Measurements from ENCODE around the gene CLDN2. TPM values are rescaled to one million over a fixed set of nuclear protein-coding genes. Genes with fewer than 3 reads are reported as not detected.

Gene CLDN2
- total and polyA plus RNA-seq, 2 of the 13 experiments (the other 11 are each of a cell fraction or from before 2014, with no cell fraction given), result 1.3 to 1.5 TPM

GRCh38 chrX:106906361-106906760 is 13.8 kb upstream of the CLDN2 start:
- H3K9me3 ChIP-seq (ENCODE audit: low read length), result no peaks in the 10 kb centered on the region
- in situ Hi-C loops (cut with HindIII; ENCODE audit: extremely low pct_ligation_motif_present, low pct_unique_long_range_greater_than_20kb) (no loop called here), intact Hi-C loops (cut with micrococcal nuclease; ENCODE audit: unreplicated experiment) (no loop called here)
- H3K36me3 ChIP-seq (replicated peaks in 1 of 2; ENCODE audit: control insufficient read depth in 1 of 2, insufficient read depth in 2 of 2, low read length in 2 of 2), result no peaks in the 10 kb centered on the region
- no peak overlapping the region for H3K4me2 ChIP-seq (ENCODE audit: low read depth, low read length)
- WGBS (ENCODE audit: low lambda C conversion rate), result 96% methylated on average over 4 of the region's 6 CpGs
- no peak overlapping the region for H3K9ac ChIP-seq (ENCODE audit: insufficient read depth, low read depth, low read length)
- no peaks in the 10 kb centered on the region for H4K20me1 ChIP-seq (ENCODE audit: insufficient read depth, low read length)
- H3K4me3 ChIP-seq (replicated peaks in 1 of 3; ENCODE audit: insufficient read depth in 1 of 3, low read depth in 2 of 3, low read length in 3 of 3), result no peak overlapping the region
- no peak overlapping the region for H2AFZ ChIP-seq (ENCODE audit: low read length)
- no peak for DNase-seq (ENCODE audit: low spot score)
- H3K4me1 ChIP-seq (ENCODE audit: insufficient read depth, low read length), result peaks cover 54% of the 10 kb centered on the region
- CTCF ChIA-PET (ENCODE audit: low intra/inter-chr PET ratio, low total read pairs), result no interaction called here
- BruUV-seq (replicated peaks), result no TSS peak
- POLR2A ChIA-PET, result interaction anchor here (0.7 kb wide), 1 partner anchor 14 kb away, joined by 3 read pairs; the partner anchor contains the start of gene CLDN2
- H3K79me2 ChIP-seq (ENCODE audit: insufficient read depth, low read length), result no peaks in the 10 kb centered on the region
- no peak for FAIRE-seq
- no peak for ATAC-seq
- no peaks in the 10 kb centered on the region for H3K27me3 ChIP-seq (ENCODE audit: control insufficient read depth in 1 of 2, insufficient read depth in 2 of 2, low read length in 2 of 2)
- TF ChIP-seq GZF1 (CRISPR knock-in tag; IDR thresholded peaks at IDR 0.05) (no peak), PLRG1 (conservative IDR thresholded peaks at IDR 0.05) (no peak), AGO1 (IDR thresholded peaks at IDR 0.05; ENCODE audit: low read depth, low read length, poor library complexity, severe bottlenecking) (no peak), DDIT3 (CRISPR knock-in tag; IDR thresholded peaks at IDR 0.05) (no peak), POGZ (CRISPR knock-in tag; IDR thresholded peaks at IDR 0.05) (no peak), ZSCAN22 (CRISPR knock-in tag; IDR thresholded peaks at IDR 0.05) (no peak), TOPORS (CRISPR knock-in tag; IDR thresholded peaks at IDR 0.05) (no peak), ZNF275 (CRISPR knock-in tag; IDR thresholded peaks at IDR 0.05; ENCODE audit: borderline replicate concordance) (no peak)
- H3K27ac ChIP-seq (ENCODE audit: extremely low read length, insufficient read depth, low read length), result no peak overlapping the region

- H2AFZ ChIP-seq (ENCODE audit: low read length), result no peak overlapping the region
- H3K4me2 ChIP-seq (ENCODE audit: low read depth, low read length), result no peak overlapping the region
- DNase-seq (ENCODE audit: low spot score), result no peak
- H3K4me1 ChIP-seq (ENCODE audit: insufficient read depth, low read length), result no peaks in the 10 kb centered on the region
- FAIRE-seq, result no peak
- H3K9ac ChIP-seq (ENCODE audit: insufficient read depth, low read depth, low read length), result no peak overlapping the region
- H3K27ac ChIP-seq (ENCODE audit: extremely low read length, insufficient read depth, low read length), result no peak overlapping the region
- no peaks in the 10 kb centered on the region for H3K79me2 ChIP-seq (ENCODE audit: insufficient read depth, low read length)
- no peaks in the 10 kb centered on the region for H3K9me3 ChIP-seq (ENCODE audit: low read length)
- no TSS peak for BruUV-seq (replicated peaks)
- in situ Hi-C loops (cut with HindIII; ENCODE audit: extremely low pct_ligation_motif_present, low pct_unique_long_range_greater_than_20kb), result no loop called here
- intact Hi-C loops (cut with micrococcal nuclease; ENCODE audit: unreplicated experiment), result no loop called here
- H3K27me3 ChIP-seq (ENCODE audit: control insufficient read depth in 1 of 2, insufficient read depth in 2 of 2, low read length in 2 of 2), result no peaks in the 10 kb centered on the region
- WGBS (ENCODE audit: low lambda C conversion rate), result 83% methylated on average over 2 of the region's 2 CpGs
- no peaks in the 10 kb centered on the region for H4K20me1 ChIP-seq (ENCODE audit: insufficient read depth, low read length)
- H3K4me3 ChIP-seq (replicated peaks in 1 of 3; ENCODE audit: insufficient read depth in 1 of 3, low read depth in 2 of 3, low read length in 3 of 3), result no peak overlapping the region
- ChIA-PET POLR2A (no interaction called here), CTCF (ENCODE audit: low intra/inter-chr PET ratio, low total read pairs) (no interaction called here)
- H3K36me3 ChIP-seq (replicated peaks in 1 of 2; ENCODE audit: control insufficient read depth in 1 of 2, insufficient read depth in 2 of 2, low read length in 2 of 2), result no peaks in the 10 kb centered on the region
- no peak for ATAC-seq
- no peak for TF ChIP-seq HDAC6 (IDR thresholded peaks at IDR 0.05; ENCODE audit: low read depth, low read length)
- TF ChIP-seq MEF2D (CRISPR knock-in tag; IDR thresholded peaks at IDR 0.05), result no peak
- TF ChIP-seq MIER2 (CRISPR knock-in tag; IDR thresholded peaks at IDR 0.05), result no peak
- no peak for TF ChIP-seq ZNF337 (CRISPR knock-in tag; IDR thresholded peaks at IDR 0.05; ENCODE audit: borderline replicate concordance, low read depth)
- TF ChIP-seq GABPA (IDR thresholded peaks at IDR 0.05; ENCODE audit: low read depth, low read length), result no peak
- no peak for TF ChIP-seq GABPA (CRISPR knock-in tag; IDR thresholded peaks at IDR 0.05; ENCODE audit: low read depth)
- no peak for TF ChIP-seq ARID5B (CRISPR knock-in tag; IDR thresholded peaks at IDR 0.05)
- no peak for TF ChIP-seq ZFP41 (CRISPR knock-in tag; IDR thresholded peaks at IDR 0.05; ENCODE audit: borderline replicate concordance)
Observed at GRCh38 chrX:106912864-106913263, 7.3 kb upstream of the CLDN2 start.

Measured in HepG2 (cell line).